Adrenal gland (tissue), 12 donors: Measurements from ENCODE around the gene KLC1. TPM values are rescaled to one million over a fixed set of nuclear protein-coding genes. Genes with fewer than 3 reads are reported as not detected.

Experiments
- DNase-seq, 7 donors: peaks; one replicate each; pipeline ENCODE4 v3.0.0-alpha.2; 2019 to 2020
- H3K27ac ChIP-seq, 5 donors: fragments of 200-600 bp; sonication (generic) in 4 of 5; 1 replicate in 3 of 5; 2 replicates in 2 of 5; pipeline versions ENCODE4 v1.5.1 to v1.8.0; 2016 to 2020; ENCODE audit warnings: mild to moderate bottlenecking in 1 of 5
- H3K27me3 ChIP-seq: fragments of 200-600 bp; 2 replicates; pipeline ENCODE4 v1.8.0; 2021
- H3K36me3 ChIP-seq, 2 donors: fragments of 200-600 bp; replicated peaks in 1 of 2; 1 replicate in 1 of 2; 2 replicates in 1 of 2; pipeline versions ENCODE4 v1.5.1 to v1.8.0; 2018 to 2022
- H3K4me1 ChIP-seq, 2 donors: fragments of 200-600 bp; replicated peaks in 1 of 2; 1 replicate in 1 of 2; 2 replicates in 1 of 2; pipeline versions ENCODE4 v1.5.1 to v1.8.0; 2018 to 2021
- H3K4me3 ChIP-seq, 4 donors: fragments of 200-600 bp; sonication (generic) in 3 of 4; one replicate each; pipeline ENCODE4 v1.5.1; 2016 to 2018
- H3K9me3 ChIP-seq, 3 donors: fragments of 200-600 bp; sonication (generic) in 1 of 3; replicated peaks in 1 of 3; 1 replicate in 2 of 3; 2 replicates in 1 of 3; pipeline versions ENCODE4 v1.5.1 to v1.8.0; 2016 to 2021
- POLR2A ChIP-seq, 2 donors: fragments of 450-650 bp; IDR thresholded peaks; one replicate each; pipeline ENCODE4 v1.6.1; 2017; ENCODE audit warnings: antibody characterized with exemption in 2 of 2, mild to moderate bottlenecking in 2 of 2, moderate library complexity in 1 of 2
- WGBS, 4 donors: extraction: QIAGEN DNeasy Blood & Tissue Kit in 2 of 4; methylation state at CpG; one replicate each; pipeline versions ENCODE4 v1.1.5 to v1.1.7; 2013 to 2017; 5-methylcytosine and 5-hydroxymethylcytosine counted together
- intact Hi-C, 2 donors: fragments of 100-400 bp; cut with DNase I; formaldehyde crosslinking; loops; one replicate each; pipeline versions ENCODE4 v1.14.1 to v1.15.0; 2022 to 2023
- polyA plus RNA-seq, 3 donors: library from polyadenylated mRNA; stranded (reverse); fragments of 200-250 nt in 2 of 3; fragments of 350-450 nt in 1 of 3; fragmentation: Illumina TruSeq in 1 of 3; extraction: RNeasy Lipid Tissue Mini Kit (QIAGEN cat#74804) in 1 of 3; gene quantifications; one replicate each; pipeline ENCODE4 v1.2.3, GENCODE V29; 2013 to 2014
- total RNA-seq, 9 donors: library from RNA; depleted of rRNA in 4 of 9; stranded (reverse); fragments of >200 nt in 4 of 9; fragments of 120-200 nt in 1 of 9; fragmentation: NEBNext Ultra II Directional in 1 of 9; extraction: Animal tissue kit (Norgen Biotek cat#: 25700) in 1 of 9; gene quantifications; one replicate each; pipeline versions ENCODE4 v1.1.0 to v1.2.4, GENCODE V29; 2013 to 2023
- TF ChIP-seq, protein P1 (sequence below), 6 experiments: fragments of 450-650 bp in 4 of 6; fragments of 200-600 bp in 2 of 6; sonication (generic) in 1 of 6; IDR thresholded peaks; 1 replicate in 5 of 6; 2 replicates in 1 of 6; pipeline versions ENCODE4 v1.5.1 to v1.8.0; 2016 to 2021; ENCODE audit warnings: antibody characterized with exemption in 6 of 6, mild to moderate bottlenecking in 2 of 6, moderate library complexity in 1 of 6
- donor health status: healthy with polysubstance abuse.
- donor health status: Bipolar disorder and iron deficiency.
- donor health status: DM: yes; HTN: yes; CAD: no.
- donor health status: DM: no; HTN: no; CAD: no.
- donor health status: DM: no; HTN: no; CAD: no.
- donor health status: DM: yes; HTN: yes; CAD: no.

The KLC1 gene
- total and polyA plus RNA-seq, 12 donors, result 70.7 to 248 (median 125) TPM

DNA sequence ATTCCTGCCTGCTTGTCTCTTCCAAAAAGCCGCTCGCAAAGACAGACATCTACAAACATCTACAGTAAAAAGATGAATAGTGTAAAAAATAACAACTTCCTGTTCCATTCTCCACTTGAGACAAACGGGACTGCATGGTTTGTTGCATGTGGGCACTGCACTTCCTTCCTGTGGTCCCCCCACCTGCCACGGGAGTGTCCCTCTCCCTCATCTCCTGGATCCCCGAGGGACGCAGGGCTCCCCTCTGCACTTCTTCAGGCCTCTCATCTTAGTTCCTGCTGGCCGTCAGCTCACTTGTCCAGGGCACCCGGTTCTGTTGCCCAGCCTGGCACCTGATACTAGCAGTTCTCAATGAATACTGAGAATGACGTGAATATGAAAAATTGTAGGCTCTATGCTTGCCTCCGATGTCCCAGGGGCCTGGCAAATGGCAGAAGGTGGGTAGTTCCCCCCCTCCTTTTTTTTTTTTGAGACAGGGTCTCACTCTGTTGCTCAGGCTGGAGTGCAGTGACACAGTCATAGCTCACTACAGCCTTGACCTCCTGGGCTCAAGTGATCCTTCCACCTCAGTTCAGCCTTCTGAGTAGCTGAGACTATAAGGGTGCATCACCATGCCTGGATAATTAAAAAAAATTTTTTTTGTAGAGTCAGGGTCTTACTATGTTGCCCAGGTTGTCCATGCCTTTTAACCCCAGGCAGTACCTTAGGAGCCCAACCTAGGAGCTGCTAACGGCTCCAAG is 3.5 kb upstream of the KLC1 start:
- no peak overlapping the region for H3K4me3 ChIP-seq
- TF ChIP-seq POLR2A (IDR thresholded peaks at IDR 0.05), result no peak
- TF ChIP-seq, protein P1, sequence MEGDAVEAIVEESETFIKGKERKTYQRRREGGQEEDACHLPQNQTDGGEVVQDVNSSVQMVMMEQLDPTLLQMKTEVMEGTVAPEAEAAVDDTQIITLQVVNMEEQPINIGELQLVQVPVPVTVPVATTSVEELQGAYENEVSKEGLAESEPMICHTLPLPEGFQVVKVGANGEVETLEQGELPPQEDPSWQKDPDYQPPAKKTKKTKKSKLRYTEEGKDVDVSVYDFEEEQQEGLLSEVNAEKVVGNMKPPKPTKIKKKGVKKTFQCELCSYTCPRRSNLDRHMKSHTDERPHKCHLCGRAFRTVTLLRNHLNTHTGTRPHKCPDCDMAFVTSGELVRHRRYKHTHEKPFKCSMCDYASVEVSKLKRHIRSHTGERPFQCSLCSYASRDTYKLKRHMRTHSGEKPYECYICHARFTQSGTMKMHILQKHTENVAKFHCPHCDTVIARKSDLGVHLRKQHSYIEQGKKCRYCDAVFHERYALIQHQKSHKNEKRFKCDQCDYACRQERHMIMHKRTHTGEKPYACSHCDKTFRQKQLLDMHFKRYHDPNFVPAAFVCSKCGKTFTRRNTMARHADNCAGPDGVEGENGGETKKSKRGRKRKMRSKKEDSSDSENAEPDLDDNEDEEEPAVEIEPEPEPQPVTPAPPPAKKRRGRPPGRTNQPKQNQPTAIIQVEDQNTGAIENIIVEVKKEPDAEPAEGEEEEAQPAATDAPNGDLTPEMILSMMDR (IDR thresholded peaks at IDR 0.05), result no peak
- intact Hi-C loops, result no loop called here
- 54 to 68% (median 63%) methylated on average over 11 of the region's 11 CpGs for WGBS, 4 donors
- H3K36me3 ChIP-seq, result no peaks in the 10 kb centered on the region
- no peaks in the 10 kb centered on the region for H3K27me3 ChIP-seq
- no peak for DNase-seq
- H3K27ac ChIP-seq, result peak overlapping the region in 2 of 5 donors; percentile 21 to 78
- peaks cover 25 to 36% of the 10 kb centered on the region in 2 donors for H3K4me1 ChIP-seq
- H3K9me3 ChIP-seq, result no peaks in the 10 kb centered on the region

DNA sequence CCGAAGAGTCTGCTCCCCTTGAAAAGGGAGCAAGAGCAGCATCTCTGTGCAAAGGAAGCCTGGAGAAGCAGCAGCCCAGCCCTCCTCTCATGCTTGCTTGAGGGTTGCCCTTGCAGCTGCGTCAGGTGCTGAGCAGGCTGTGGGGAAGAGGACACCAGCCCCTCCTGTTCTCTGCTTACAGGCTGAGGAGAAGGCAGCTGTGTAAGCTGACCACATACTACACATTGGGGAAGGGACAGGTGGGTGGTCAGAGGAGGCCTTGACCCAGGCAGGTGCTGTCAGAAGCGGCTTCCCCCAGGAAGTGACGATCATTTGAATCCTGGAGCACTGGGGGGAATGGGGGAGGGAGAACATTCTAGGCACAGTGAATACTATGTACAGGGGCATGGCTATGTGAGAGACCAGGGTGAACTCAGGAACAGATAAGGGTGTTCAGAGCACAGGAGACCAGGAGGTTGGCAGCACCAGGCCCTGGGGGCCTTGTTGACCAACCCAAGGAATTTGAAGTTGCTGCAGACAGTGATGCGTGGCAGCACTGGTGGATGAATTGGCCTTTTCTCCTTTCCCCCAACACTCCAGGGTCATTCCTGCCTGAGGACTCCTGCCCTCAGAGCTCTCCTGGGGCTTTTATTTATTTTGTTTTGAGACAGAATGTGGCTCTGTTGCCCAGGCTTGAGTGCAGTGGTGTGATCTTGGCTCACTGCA is 2.7 kb upstream of the KLC1 start:
- Histone ChIP-seq H3K27me3 (no peaks in the 10 kb centered on the region), H3K4me3 (no peak overlapping the region), H3K27ac (no peak overlapping the region), H3K4me1 (peaks cover 29 to 44% of the 10 kb centered on the region in 2 donors), H3K9me3 (no peaks in the 10 kb centered on the region), H3K36me3 (no peaks in the 10 kb centered on the region)
- TF ChIP-seq, protein P1 (IDR thresholded peaks at IDR 0.05), result no peak
- no peak for TF ChIP-seq POLR2A (IDR thresholded peaks at IDR 0.05)
- DNase-seq, result no peak
- WGBS, 4 donors, result 79 to 90% (median 83%) methylated on average over 4 to 5 of the region's 5 CpGs
- intact Hi-C loops, result no loop called here

DNA sequence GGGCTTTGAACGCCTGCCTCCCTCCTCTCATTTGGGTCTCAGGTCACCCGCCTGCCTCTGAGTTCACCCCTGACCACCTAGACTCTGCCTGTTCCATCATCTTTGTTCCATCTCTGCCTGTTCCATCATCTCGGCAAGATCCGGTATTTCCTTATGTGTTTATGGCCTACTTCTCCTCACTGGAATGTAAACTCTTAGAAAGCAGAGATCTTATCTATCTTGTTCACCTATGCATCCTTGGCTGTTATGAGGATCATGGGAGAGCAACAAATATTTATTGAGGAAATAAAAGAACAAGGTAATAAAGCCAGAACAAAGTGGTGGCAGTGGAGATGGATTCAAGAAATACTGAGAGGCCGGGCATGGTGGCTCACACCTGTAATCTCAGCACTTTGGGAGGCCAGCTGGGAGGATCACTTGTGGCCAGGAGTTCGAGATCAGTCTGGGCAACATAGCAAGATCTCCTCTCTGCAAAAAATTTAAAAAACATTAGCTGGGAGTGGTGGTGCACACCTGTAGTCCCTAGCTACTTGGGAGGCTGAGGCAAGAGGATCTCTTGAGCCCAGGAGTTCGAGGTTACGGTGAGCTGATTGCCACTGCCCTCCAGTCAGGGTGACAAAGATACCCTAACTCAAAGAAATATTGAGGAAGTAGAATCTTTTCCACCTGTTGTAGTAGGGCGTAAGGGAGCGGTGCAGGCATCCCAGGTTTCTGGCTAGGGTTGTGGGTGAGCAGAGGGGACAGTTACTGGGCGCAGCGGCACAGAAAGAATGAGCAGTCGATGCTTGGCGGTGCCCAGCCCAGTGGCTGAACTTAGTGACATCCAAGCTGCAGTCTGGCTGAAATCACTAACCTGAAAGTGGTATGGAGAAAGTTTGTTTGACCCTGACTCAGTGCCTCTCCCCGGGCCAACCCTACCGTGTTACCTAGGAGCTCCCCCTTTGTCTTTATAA is 1.7 kb upstream of the KLC1 start:
- DNase-seq, result no peak
- H3K4me1 ChIP-seq, result peaks cover 29 to 47% of the 10 kb centered on the region in 2 donors
- no peaks in the 10 kb centered on the region for H3K9me3 ChIP-seq
- H3K27ac ChIP-seq, result peak overlapping the region; percentile 93 to 99 (median 98)
- intact Hi-C loops, result no loop called here
- H3K27me3 ChIP-seq, result no peaks in the 10 kb centered on the region
- H3K36me3 ChIP-seq, result no peaks in the 10 kb centered on the region
- WGBS, 4 donors, result 88 to 92% (median 91%) methylated on average over 16 of the region's 16 CpGs
- TF ChIP-seq POLR2A (IDR thresholded peaks at IDR 0.05), result no peak
- TF ChIP-seq, protein P1 (IDR thresholded peaks at IDR 0.05), result no peak
- no peak overlapping the region for H3K4me3 ChIP-seq
